Stomach (tissue), 9 donors: ENCODE measurements around the gene SUN1. TPM values are rescaled to one million over a fixed set of nuclear protein-coding genes. Genes with fewer than 3 reads are reported as not detected.
A peak's percentile ranks its signal among the peaks of the same experiment; 100 is the strongest.

ENCODE experiments used
- DNase-seq, 2 donors: peaks; one replicate each; pipeline versions ENCODE4 v3.0.0 to v3.0.0-alpha.2; 2013 to 2019
- H3K27ac ChIP-seq, 5 donors: fragments of 200-600 bp in 4 of 5; sonication (generic) in 4 of 5; one replicate each; pipeline ENCODE4 v1.5.1; 2013 to 2019; ENCODE audit warnings: mild to moderate bottlenecking in 1 of 5, moderate library complexity in 1 of 5
- H3K27me3 ChIP-seq, 3 donors: fragments of 200-600 bp; sonication (generic); one replicate each; pipeline ENCODE4 v1.5.1; 2017 to 2019; ENCODE audit warnings: mixed run types in 1 of 3
- H3K36me3 ChIP-seq, 4 donors: fragments of 200-600 bp; sonication (generic); 1 replicate in 3 of 4; 2 replicates in 1 of 4; pipeline ENCODE4 v1.5.1; 2016 to 2019
- H3K4me1 ChIP-seq, 4 donors: fragments of 200-600 bp; sonication (generic); one replicate each; pipeline ENCODE4 v1.5.1; 2016 to 2019
- H3K4me3 ChIP-seq, 4 donors: fragments of 200-600 bp; sonication (generic) in 3 of 4; one replicate each; pipeline ENCODE4 v1.5.1; 2016 to 2019; ENCODE audit warnings: mild to moderate bottlenecking in 1 of 4
- H3K9me3 ChIP-seq, 4 donors: fragments of 200-600 bp; sonication (generic); one replicate each; pipeline ENCODE4 v1.5.1; 2016 to 2019
- CTCF ChIP-seq, 7 experiments: fragments of 450-650 bp in 4 of 7; fragments of 200-600 bp in 3 of 7; sonication (generic) in 3 of 7; IDR thresholded peaks; one replicate each; pipeline ENCODE4 v1.5.1; 2016 to 2019; ENCODE audit warnings: antibody characterized with exemption in 7 of 7, control low read depth in 2 of 7, mild to moderate bottlenecking in 1 of 7
- EP300 ChIP-seq: sonication (generic); formaldehyde crosslinking; IDR thresholded peaks from one replicate; pipeline ENCODE4 v1.6.1; 2017; ENCODE audit warnings: antibody characterized with exemption
- POLR2A ChIP-seq, 4 donors: fragments of 450-650 bp; IDR thresholded peaks; one replicate each; pipeline ENCODE4 v1.6.1; 2016; ENCODE audit warnings: antibody characterized with exemption in 4 of 4, control low read depth in 2 of 4, mild to moderate bottlenecking in 1 of 4, moderate library complexity in 1 of 4
- POLR2AphosphoS5 ChIP-seq, 3 donors: sonication (generic); formaldehyde crosslinking; IDR thresholded peaks; one replicate each; pipeline ENCODE4 v1.6.1; 2016; ENCODE audit warnings: antibody characterized with exemption in 3 of 3
- WGBS, 5 donors: extraction: QIAGEN DNeasy Blood & Tissue Kit in 3 of 5; methylation state at CpG; one replicate each; pipeline versions ENCODE4 v1.1.5 to v1.1.7; 2013 to 2018; 5-methylcytosine and 5-hydroxymethylcytosine counted together
- intact Hi-C: fragments of 100-400 bp; cut with DNase I; formaldehyde crosslinking; loops from one replicate; pipeline ENCODE4 v1.15.1; 2023; ENCODE audit warnings: low total_unique reads
- polyA plus RNA-seq, 3 donors: library from polyadenylated mRNA; stranded (reverse); fragments of 200-250 nt; gene quantifications; one replicate each; pipeline ENCODE4 v1.2.3, GENCODE V29; 2013
- total RNA-seq, 5 donors: library from RNA; depleted of rRNA; stranded (reverse); fragments of >200 nt; gene quantifications; one replicate each; pipeline versions ENCODE4 v1.1.0 to v1.2.3, GENCODE V29; 2014 to 2016
- donor health status: healthy with polysubstance abuse.
- donor health status: Bipolar disorder and iron deficiency.
- donor health status: healthy.

The SUN1 gene
- total and polyA plus RNA-seq, 8 donors: 15.9 to 242 (median 117) TPM

DNA sequence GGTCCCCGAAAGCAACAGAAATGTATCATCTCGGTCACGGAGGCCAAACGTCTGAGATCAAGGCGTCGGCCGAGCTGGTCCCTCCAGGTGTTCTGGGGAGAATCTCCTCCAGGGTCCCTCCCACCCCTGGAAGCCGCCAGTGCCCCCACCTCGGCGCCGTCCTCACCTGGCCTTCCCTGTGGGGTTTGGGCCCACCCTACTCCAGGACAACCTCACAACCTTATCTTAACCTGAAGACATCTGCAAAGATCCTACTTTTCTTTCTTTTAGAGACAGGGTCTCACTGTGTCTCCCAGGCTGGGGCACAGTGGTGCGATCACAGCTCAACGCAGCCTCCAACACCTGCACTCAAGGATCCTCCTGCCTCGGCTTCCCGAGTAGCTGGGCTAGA, 88.8 kb downstream of the SUN1 start:
- TF ChIP-seq POLR2AphosphoS5 (IDR thresholded peaks at IDR 0.05) (no peak), POLR2A (IDR thresholded peaks at IDR 0.05) (no peak), EP300 (no peak), CTCF (IDR thresholded peaks at IDR 0.05) (no peak)
- no peak overlapping the region for H3K4me3 ChIP-seq
- H3K36me3 ChIP-seq: peaks cover 0 to 14% (median 9%) of the 10 kb centered on the region in 4 donors
- no peak overlapping the region for H3K27ac ChIP-seq
- H3K4me1 ChIP-seq: peaks cover 6 to 53% (median 44%) of the 10 kb centered on the region in 4 donors
- no peaks in the 10 kb centered on the region for H3K27me3 ChIP-seq
- intact Hi-C loops: no loop called here
- H3K9me3 ChIP-seq: no peaks in the 10 kb centered on the region
- peak in 1 of 2 donors; percentile 17 for DNase-seq
- WGBS, 5 donors: 87 to 95% (median 94%) methylated on average over 11 to 15 of the region's 15 CpGs

DNA sequence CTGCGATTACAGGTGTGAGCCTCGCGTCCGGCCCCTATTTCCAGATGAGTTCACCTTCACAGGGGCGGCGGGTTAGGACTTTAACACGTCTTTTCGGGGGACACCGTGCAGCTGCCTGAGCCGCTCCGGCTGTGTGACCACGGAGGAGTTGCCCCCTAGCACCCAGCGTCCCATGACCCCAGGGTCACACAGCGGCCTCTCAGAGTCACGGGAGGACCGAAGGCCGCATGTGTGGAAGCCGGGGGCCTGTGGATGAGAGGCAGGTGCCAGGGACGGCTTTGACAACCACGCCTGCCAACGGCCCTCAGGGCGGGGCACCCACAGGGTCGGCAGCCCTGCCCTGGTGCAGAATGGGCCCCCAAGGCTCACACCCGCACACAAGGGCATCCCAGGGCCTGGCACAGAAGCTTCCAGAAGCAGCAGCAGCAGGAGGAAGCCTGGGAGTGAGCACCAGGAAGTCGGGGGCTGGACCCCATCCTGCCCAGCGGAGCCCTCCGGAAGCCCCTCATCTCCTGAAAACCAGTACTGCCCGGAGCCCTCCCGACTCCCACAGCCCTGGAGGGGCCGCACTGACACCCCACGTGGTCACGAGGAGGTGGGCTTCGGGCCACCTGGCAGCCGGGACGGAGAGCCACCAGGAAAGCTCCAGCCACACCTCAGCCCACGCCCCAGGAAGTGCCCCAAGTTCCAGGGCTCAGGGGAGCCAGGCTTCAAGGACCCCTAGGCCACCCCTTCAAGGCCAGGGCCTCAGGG, 89.5 kb downstream of the SUN1 start:
- Histone ChIP-seq H3K36me3 (peaks cover 0 to 14% (median 9%) of the 10 kb centered on the region in 4 donors), H3K4me1 (peaks cover 7 to 53% (median 40%) of the 10 kb centered on the region in 4 donors), H3K27me3 (no peaks in the 10 kb centered on the region), H3K27ac (peak overlapping the region in 4 of 5 donors; percentile 2 to 76 (median 70)), H3K9me3 (no peaks in the 10 kb centered on the region), H3K4me3 (no peak overlapping the region)
- peak in 1 of 2 donors; percentile 24 for DNase-seq
- WGBS, 5 donors: 64 to 82% (median 66%) methylated on average over 12 to 36 of the region's 36 CpGs
- no peak for TF ChIP-seq CTCF (IDR thresholded peaks at IDR 0.05)
- no peak for TF ChIP-seq EP300
- no peak for TF ChIP-seq POLR2A (IDR thresholded peaks at IDR 0.05)
- TF ChIP-seq POLR2AphosphoS5 (IDR thresholded peaks at IDR 0.05): no peak
- intact Hi-C loops: no loop called here

GRCh38 chr7:922334-923107, 90.2 kb downstream of the SUN1 start:
- intact Hi-C loops: no loop called here
- Histone ChIP-seq H3K27ac (peak overlapping the region; percentile 30 to 76 (median 64)), H3K4me3 (peak overlapping the region in 3 of 4 donors; percentile 6 to 31 (median 17)), H3K36me3 (peaks cover 0 to 14% (median 9%) of the 10 kb centered on the region in 4 donors), H3K9me3 (no peaks in the 10 kb centered on the region), H3K4me1 (peaks cover 4 to 55% (median 37%) of the 10 kb centered on the region in 4 donors), H3K27me3 (no peaks in the 10 kb centered on the region)
- WGBS, 5 donors: 56 to 72% (median 64%) methylated on average over 25 to 29 of the region's 29 CpGs
- DNase-seq: peak in 1 of 2 donors; percentile 21
- no peak for TF ChIP-seq POLR2A (IDR thresholded peaks at IDR 0.05)
- no peak for TF ChIP-seq POLR2AphosphoS5 (IDR thresholded peaks at IDR 0.05)
- TF ChIP-seq EP300: no peak
- TF ChIP-seq CTCF (IDR thresholded peaks at IDR 0.05): no peak
